OCI-LY3 (cell line): ENCODE results near the gene RSBN1.

ENCODE experiments used
- H2AFZ ChIP-seq: fragments of 200-600, 300-600 bp; shearing (Covaris generic); 2 replicates; pipeline ENCODE4 v1.6.0; 2014; ENCODE audit warnings: antibody characterized with exemption, low read depth, low read length
- H3K27ac ChIP-seq: fragments of 200-600, 300-600 bp; sonication (generic); 2 replicates; pipeline ENCODE4 v1.5.1; 2014; ENCODE audit warnings: mild to moderate bottlenecking, low read length, moderate library complexity, mixed read lengths
- H3K27me3 ChIP-seq: fragments of 200-600, 300-600 bp; sonication (generic); 2 replicates; pipeline ENCODE4 v1.6.1; 2014; ENCODE audit warnings: low read depth, low read length, mixed read lengths
- H3K36me3 ChIP-seq: fragments of 200-600, 300-600 bp; sonication (generic); replicated peaks from 2 replicates; pipeline ENCODE3; 2014; ENCODE audit warnings: low read depth, low read length, mixed read lengths
- H3K4me1 ChIP-seq: fragments of 300-600, 200-600 bp; sonication (generic); 2 replicates; pipeline ENCODE4 v1.6.1; 2014; ENCODE audit warnings: low read length, mixed read lengths
- H3K4me2 ChIP-seq: fragments of 200-600, 300-600 bp; sonication (generic); 2 replicates; pipeline ENCODE4 v1.6.1; 2014; ENCODE audit warnings: low read length, mixed read lengths
- H3K4me3 ChIP-seq: fragments of 300-600, 200-600 bp; sonication (generic); 2 replicates; pipeline ENCODE4 v1.5.1; 2014; ENCODE audit warnings: antibody characterized with exemption, mild to moderate bottlenecking, low read length, moderate library complexity
- H3K79me2 ChIP-seq: fragments of 300-600, 200-600 bp; shearing (Covaris generic); 2 replicates; pipeline ENCODE4 v1.6.1; 2014; ENCODE audit warnings: mild to moderate bottlenecking, low read length, mixed read lengths
- H3K9ac ChIP-seq: fragments of 300-600, 200-600 bp; shearing (Covaris generic); 2 replicates; pipeline ENCODE4 v1.6.0; 2014; ENCODE audit warnings: mild to moderate bottlenecking, low read length, moderate library complexity
- H3K9me3 ChIP-seq: fragments of 200-600, 300-600 bp; shearing (Covaris generic); 2 replicates; pipeline ENCODE4 v1.6.1; 2014; ENCODE audit warnings: low read length, mixed read lengths; ENCODE audit not compliant: insufficient read depth
- H4K20me1 ChIP-seq: fragments of 200-600, 300-600 bp; sonication (generic); 2 replicates; pipeline ENCODE4 v1.6.1; 2016; ENCODE audit warnings: low read length, mixed read lengths; ENCODE audit not compliant: insufficient read depth
- EZH2phosphoT487 ChIP-seq: fragments of 200-600 bp; shearing (Covaris generic); IDR thresholded peaks from 2 replicates; pipeline ENCODE4 v1.6.1; 2018; ENCODE audit warnings: antibody characterized with exemption, mixed run types, low read depth
- TF ChIP-seq, protein P1 (sequence below): fragments of 200-600, 300-600 bp; sonication (generic); IDR thresholded peaks from 2 replicates; pipeline ENCODE4 v1.5.1; 2014; ENCODE audit warnings: antibody characterized with exemption, low read length, low read depth

RSBN1 gene

DNA sequence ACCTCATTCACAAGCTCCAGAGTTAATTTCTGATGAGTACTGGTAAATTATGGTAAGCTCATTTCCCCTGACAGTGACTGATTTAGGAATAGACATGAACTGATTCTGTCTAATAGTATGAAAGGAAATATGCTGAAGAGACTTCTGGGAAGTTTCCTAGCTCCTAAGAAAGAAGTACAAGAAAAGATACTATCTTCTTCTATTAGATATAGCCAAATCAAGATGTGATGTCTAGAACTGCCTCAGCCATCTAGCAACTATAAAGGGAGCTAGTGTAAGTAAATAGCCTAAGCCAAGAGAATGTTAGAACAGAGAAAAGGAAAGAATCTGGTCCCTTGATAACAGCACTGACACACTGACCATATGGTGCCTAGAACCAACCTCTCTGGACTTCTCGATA lies 42.2 kb downstream of the RSBN1 start:
- no peak for TF ChIP-seq EZH2phosphoT487
- TF ChIP-seq, protein P1, sequence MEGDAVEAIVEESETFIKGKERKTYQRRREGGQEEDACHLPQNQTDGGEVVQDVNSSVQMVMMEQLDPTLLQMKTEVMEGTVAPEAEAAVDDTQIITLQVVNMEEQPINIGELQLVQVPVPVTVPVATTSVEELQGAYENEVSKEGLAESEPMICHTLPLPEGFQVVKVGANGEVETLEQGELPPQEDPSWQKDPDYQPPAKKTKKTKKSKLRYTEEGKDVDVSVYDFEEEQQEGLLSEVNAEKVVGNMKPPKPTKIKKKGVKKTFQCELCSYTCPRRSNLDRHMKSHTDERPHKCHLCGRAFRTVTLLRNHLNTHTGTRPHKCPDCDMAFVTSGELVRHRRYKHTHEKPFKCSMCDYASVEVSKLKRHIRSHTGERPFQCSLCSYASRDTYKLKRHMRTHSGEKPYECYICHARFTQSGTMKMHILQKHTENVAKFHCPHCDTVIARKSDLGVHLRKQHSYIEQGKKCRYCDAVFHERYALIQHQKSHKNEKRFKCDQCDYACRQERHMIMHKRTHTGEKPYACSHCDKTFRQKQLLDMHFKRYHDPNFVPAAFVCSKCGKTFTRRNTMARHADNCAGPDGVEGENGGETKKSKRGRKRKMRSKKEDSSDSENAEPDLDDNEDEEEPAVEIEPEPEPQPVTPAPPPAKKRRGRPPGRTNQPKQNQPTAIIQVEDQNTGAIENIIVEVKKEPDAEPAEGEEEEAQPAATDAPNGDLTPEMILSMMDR = no peak
- no peak overlapping the region for H3K27ac ChIP-seq
- H3K36me3 ChIP-seq = peaks cover 16% of the 10 kb centered on the region
- H3K4me3 ChIP-seq = no peak overlapping the region
- H4K20me1 ChIP-seq = no peaks in the 10 kb centered on the region
- no peaks in the 10 kb centered on the region for H3K4me1 ChIP-seq
- no peaks in the 10 kb centered on the region for H3K27me3 ChIP-seq
- no peaks in the 10 kb centered on the region for H3K9me3 ChIP-seq
- H3K9ac ChIP-seq = no peak overlapping the region
- no peak overlapping the region for H3K4me2 ChIP-seq
- no peak overlapping the region for H2AFZ ChIP-seq
- H3K79me2 ChIP-seq = no peaks in the 10 kb centered on the region

DNA sequence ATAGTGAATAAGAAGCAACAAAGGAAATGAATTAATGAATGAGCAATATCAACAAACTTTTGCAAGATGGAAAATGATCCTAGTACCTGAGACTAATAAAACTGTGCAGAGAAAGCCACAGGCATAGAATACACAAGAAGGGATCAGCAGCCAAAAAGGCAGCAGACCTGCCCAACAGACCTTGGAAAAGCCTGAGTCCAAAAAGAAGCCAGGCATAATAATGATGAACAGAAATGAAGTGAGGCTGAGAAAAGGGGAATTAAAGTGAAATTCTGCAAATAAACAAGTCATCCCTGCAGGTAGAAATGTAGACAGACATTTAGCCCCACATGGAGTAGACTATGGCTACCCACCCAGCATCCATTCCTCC lies 42.7 kb downstream of the RSBN1 start:
- TF ChIP-seq EZH2phosphoT487 = no peak
- TF ChIP-seq, protein P1 = no peak
- Histone ChIP-seq H3K9ac (no peak overlapping the region), H3K4me1 (no peaks in the 10 kb centered on the region), H3K79me2 (no peaks in the 10 kb centered on the region), H3K36me3 (peaks cover 18% of the 10 kb centered on the region), H2AFZ (no peak overlapping the region), H3K27me3 (no peaks in the 10 kb centered on the region), H4K20me1 (no peaks in the 10 kb centered on the region), H3K9me3 (no peaks in the 10 kb centered on the region), H3K4me3 (no peak overlapping the region), H3K4me2 (no peak overlapping the region), H3K27ac (no peak overlapping the region)

DNA sequence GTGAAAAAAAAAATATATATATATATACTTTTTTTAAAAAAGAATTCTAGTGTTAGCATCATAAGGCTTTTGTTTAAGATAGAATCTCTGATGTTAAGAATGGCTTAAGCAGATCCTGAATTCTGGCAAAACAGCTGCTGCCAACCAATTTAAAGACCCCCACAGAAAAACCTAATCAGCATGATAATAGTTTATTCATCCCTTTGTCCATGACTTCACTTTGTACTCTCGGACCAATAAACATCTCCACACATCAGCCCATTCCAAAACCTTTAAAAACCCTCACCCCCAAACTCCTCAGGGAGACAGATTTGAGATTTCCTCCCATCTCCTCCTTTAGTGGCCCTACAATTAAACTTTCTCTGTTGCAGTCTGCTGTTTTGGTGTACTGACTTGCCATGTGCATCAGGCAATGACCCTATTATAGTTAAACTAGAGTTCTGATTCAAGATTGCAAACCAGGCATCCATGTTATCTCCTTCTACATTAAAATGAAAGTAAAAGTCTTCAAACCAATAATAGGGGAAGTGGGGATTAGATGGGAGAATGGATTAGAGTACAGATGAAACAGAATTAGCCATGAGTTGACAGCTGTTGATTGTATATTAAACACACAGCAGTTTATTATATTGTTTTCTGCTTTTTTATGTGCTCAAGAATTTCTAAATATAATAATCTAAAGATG lies 43.2 kb downstream of the RSBN1 start:
- no peak overlapping the region for H3K9ac ChIP-seq
- TF ChIP-seq EZH2phosphoT487 = no peak
- TF ChIP-seq, protein P1 = no peak
- H3K9me3 ChIP-seq = no peaks in the 10 kb centered on the region
- H3K4me1 ChIP-seq = no peaks in the 10 kb centered on the region
- no peak overlapping the region for H3K4me3 ChIP-seq
- H3K27ac ChIP-seq = no peak overlapping the region
- no peak overlapping the region for H3K4me2 ChIP-seq
- no peak overlapping the region for H2AFZ ChIP-seq
- H4K20me1 ChIP-seq = no peaks in the 10 kb centered on the region
- H3K27me3 ChIP-seq = no peaks in the 10 kb centered on the region
- H3K36me3 ChIP-seq = peaks cover 19% of the 10 kb centered on the region
- H3K79me2 ChIP-seq = no peaks in the 10 kb centered on the region

DNA sequence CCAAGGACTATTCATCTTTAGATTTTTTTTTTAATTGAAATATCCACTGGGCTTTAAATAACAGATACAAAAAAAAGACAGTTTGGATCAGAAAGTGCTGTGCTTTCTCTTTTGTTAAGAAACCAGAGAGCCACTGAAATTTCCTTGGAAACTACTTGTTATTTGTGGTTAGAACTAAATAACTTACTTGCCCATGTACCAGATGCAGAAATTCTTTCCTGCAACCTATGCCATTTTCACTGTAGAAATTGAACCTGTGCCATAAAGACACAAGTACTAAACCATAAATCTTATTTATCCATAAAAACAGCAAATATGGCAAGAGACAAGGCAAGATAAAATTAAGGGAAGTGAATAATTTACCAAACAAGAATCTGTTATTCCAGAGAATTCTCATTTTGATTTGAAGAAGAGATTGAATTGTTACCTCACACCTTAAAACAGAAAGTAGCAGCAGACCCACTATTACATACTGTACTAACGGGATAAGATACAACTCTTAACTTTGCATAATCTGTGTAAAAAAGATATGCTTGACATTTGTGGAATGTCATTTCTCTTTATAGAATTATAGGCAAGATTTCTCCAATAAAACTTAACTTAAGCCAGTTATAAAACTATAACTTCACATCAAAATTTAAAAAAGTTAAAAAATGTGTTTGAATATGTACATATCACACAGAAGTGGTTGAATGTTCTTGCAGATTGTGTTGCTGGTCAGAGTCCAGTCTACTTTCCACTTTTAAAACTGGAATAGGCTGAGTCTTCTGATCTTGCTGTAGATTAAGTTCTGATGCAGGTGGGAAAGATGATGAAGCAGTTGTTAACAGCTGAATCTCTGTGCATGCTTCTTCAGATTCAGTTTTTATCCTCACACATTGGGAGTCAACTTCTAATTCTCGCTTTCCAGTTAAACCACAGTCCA lies 46.7 kb downstream of the RSBN1 start:
- Histone ChIP-seq H4K20me1 (no peaks in the 10 kb centered on the region), H3K79me2 (no peaks in the 10 kb centered on the region), H3K4me1 (no peaks in the 10 kb centered on the region), H3K27me3 (no peaks in the 10 kb centered on the region), H3K4me2 (no peak overlapping the region), H3K36me3 (peaks cover 19% of the 10 kb centered on the region), H3K9me3 (no peaks in the 10 kb centered on the region), H2AFZ (no peak overlapping the region), H3K27ac (no peak overlapping the region), H3K9ac (no peak overlapping the region), H3K4me3 (no peak overlapping the region)
- TF ChIP-seq, protein P1 = no peak
- TF ChIP-seq EZH2phosphoT487 = no peak
